ENCODE data around the gene BNC2. TPM values are rescaled to one million over a fixed set of nuclear protein-coding genes. Genes with fewer than 3 reads are reported as not detected.

BNC2 gene
- total RNA-seq, 1 experiment from 2014 or later = not detected

DNA sequence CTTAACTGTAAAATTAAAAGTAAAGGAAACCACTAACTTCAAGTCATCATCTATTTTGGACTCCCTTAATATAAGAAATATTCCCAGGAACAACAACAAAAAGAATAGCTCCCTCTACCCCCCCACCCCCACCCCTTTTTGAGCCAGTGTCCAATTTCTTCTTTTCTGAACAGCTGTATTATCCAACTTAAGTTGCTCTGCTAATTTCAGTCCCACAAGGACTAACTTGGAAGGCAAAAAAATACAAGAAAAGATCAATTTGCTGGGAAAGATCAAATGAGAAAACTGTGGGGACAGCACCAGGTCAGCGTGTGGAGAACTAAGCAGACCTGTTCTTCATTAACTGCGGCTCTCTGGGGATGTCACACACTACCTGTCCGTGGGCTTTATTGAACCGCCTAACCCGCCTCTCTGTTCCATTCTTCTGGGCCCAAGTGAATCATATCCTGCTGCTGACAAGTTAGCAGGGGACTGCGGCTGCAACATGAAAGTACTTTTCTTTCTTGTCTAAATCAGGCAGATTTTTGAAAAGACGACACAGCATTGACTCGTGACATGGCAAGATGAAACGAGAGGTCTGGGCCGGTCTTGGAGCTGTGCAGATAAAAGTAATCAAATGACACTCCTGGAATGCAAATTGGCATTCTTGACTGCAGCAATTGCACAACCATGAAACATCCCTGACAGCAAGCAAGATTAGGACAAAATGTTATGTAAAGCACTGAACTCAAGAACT is 2.7 kb downstream of the BNC2 start:
- CTCF ChIA-PET = interaction anchor here (0.5 kb wide), 1 partner anchor 39 kb away, joined by 8 read pairs; no protein-coding TSS in a partner anchor
- Mint-ChIP-seq H3K27ac (ENCODE audit: unreplicated experiment) (no peak overlapping the region), H3K4me1 (ENCODE audit: low read depth, unreplicated experiment) (no peaks in the 10 kb centered on the region), H3K9me3 (ENCODE audit: low read depth, unreplicated experiment) (no peaks in the 10 kb centered on the region), H3K36me3 (ENCODE audit: insufficient read depth, unreplicated experiment) (peaks cover 10% of the 10 kb centered on the region), H3K27me3 (ENCODE audit: unreplicated experiment) (peaks cover 13% of the 10 kb centered on the region), H3K4me3 (ENCODE audit: low read depth, unreplicated experiment) (no peak overlapping the region)
- DNase-seq = no peak
- no TSS peak for BruUV-seq (replicated peaks)
- TF ChIP-seq, protein P1, sequence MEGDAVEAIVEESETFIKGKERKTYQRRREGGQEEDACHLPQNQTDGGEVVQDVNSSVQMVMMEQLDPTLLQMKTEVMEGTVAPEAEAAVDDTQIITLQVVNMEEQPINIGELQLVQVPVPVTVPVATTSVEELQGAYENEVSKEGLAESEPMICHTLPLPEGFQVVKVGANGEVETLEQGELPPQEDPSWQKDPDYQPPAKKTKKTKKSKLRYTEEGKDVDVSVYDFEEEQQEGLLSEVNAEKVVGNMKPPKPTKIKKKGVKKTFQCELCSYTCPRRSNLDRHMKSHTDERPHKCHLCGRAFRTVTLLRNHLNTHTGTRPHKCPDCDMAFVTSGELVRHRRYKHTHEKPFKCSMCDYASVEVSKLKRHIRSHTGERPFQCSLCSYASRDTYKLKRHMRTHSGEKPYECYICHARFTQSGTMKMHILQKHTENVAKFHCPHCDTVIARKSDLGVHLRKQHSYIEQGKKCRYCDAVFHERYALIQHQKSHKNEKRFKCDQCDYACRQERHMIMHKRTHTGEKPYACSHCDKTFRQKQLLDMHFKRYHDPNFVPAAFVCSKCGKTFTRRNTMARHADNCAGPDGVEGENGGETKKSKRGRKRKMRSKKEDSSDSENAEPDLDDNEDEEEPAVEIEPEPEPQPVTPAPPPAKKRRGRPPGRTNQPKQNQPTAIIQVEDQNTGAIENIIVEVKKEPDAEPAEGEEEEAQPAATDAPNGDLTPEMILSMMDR (IDR thresholded peaks at IDR 0.05; ENCODE audit: unreplicated experiment) = no peak
- intact Hi-C loops (cut with micrococcal nuclease; ENCODE audit: unreplicated experiment) = no loop called here

DNA sequence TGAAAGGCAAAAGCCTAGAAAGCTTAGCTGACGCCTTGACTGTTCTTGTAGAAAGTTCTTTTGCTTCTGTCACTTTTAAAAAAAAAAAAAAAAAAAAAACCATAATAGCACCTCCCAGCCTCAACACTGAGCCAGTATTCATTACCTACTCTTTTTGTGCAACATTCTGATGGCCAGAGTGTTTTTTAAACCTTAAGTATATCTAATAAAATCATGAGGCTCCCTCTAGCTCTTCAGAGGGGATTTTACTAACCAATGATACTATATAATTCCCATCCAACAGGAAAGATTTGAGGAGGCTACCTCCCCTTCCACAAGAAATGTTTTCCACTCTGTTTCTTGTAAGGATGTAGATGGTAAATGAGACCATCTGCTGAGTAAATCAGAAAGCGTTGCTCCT is 3.9 kb downstream of the BNC2 start:
- no TSS peak for BruUV-seq (replicated peaks)
- no peaks in the 10 kb centered on the region for H3K4me1 Mint-ChIP-seq (ENCODE audit: low read depth, unreplicated experiment)
- no peak overlapping the region for H3K27ac Mint-ChIP-seq (ENCODE audit: unreplicated experiment)
- intact Hi-C loops (cut with micrococcal nuclease; ENCODE audit: unreplicated experiment) = no loop called here
- TF ChIP-seq, protein P1 (IDR thresholded peaks at IDR 0.05; ENCODE audit: unreplicated experiment) = no peak
- H3K36me3 Mint-ChIP-seq (ENCODE audit: insufficient read depth, unreplicated experiment) = peaks cover 9% of the 10 kb centered on the region
- no peak overlapping the region for H3K4me3 Mint-ChIP-seq (ENCODE audit: low read depth, unreplicated experiment)
- H3K9me3 Mint-ChIP-seq (ENCODE audit: low read depth, unreplicated experiment) = no peaks in the 10 kb centered on the region
- peaks cover 13% of the 10 kb centered on the region for H3K27me3 Mint-ChIP-seq (ENCODE audit: unreplicated experiment)
- no peak for DNase-seq
- CTCF ChIA-PET = interaction anchor here (0.6 to 0.7 kb wide), 3 partner anchors 48 to 623 kb away, joined by 3 to 6 read pairs (median 4); no protein-coding TSS in a partner anchor

DNA sequence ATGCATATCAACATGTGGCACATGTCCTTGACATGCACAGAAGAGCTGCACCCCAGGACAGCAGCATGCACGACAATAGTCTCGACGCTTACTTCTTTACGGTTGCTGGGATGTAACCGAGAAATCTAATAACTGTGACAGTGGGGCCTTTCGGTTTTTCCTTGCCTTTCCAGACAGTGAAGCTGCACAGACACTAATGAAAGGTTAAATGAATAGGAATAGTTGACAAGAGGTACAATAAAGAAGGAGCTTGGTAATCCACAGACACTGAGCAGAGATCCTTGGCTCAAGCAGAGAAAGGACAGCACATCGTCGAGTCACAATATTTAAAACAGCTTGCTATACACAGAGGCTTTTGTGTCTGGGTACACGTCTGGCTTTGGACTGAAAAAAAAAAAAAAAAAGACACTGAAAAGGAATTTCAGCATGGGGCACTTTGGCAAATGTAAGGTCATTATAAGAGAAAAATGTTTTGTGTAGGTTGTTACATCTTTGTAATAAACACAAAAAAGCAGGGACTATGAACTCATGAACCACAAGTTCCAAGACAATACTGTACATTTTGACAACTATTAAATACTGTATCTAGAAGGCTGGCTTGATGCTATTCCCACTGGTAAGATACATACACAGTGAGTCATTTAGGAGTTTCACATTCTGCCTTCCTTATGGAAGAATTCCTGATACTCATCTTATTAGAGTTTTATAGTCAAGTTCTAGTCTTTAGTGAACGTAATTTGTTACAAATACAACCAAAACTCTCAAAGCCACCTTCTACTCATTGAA is 5.6 kb downstream of the BNC2 start:
- no peak for DNase-seq
- Mint-ChIP-seq H3K4me1 (ENCODE audit: low read depth, unreplicated experiment) (no peaks in the 10 kb centered on the region), H3K4me3 (ENCODE audit: low read depth, unreplicated experiment) (no peak overlapping the region)

DNA sequence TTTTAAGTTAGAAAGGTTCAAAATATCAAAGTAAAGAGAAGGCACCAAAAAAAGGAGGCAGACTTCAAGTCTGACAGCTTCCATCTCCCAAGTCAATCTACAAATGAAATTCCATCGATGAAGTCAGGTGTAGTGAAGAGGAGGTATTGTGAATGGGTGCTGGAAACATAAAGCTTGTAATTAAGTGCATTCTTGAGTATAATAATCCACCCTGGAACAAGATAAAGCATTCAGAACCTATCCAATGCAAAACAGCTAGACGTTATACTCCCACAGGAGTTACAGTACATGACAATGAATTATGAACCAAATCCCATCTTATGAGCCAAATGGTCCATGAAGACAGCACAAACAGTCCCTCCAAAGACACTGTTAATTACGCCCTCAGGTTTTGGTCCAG is 22.3 kb downstream of the BNC2 start:
- BruUV-seq (replicated peaks) = no TSS peak
- DNase-seq = no peak
- H3K27ac Mint-ChIP-seq (ENCODE audit: unreplicated experiment) = no peak overlapping the region
- intact Hi-C loops (cut with micrococcal nuclease; ENCODE audit: unreplicated experiment) = no loop called here
- TF ChIP-seq, protein P1 (IDR thresholded peaks at IDR 0.05; ENCODE audit: unreplicated experiment) = no peak
- H3K4me1 Mint-ChIP-seq (ENCODE audit: low read depth, unreplicated experiment) = no peaks in the 10 kb centered on the region
- no peak overlapping the region for H3K4me3 Mint-ChIP-seq (ENCODE audit: low read depth, unreplicated experiment)
- CTCF ChIA-PET = interaction anchor here (0.7 kb wide), 1 partner anchor 9 kb away, joined by 3 read pairs; no protein-coding TSS in a partner anchor
- no peaks in the 10 kb centered on the region for H3K36me3 Mint-ChIP-seq (ENCODE audit: insufficient read depth, unreplicated experiment)
- no peaks in the 10 kb centered on the region for H3K9me3 Mint-ChIP-seq (ENCODE audit: low read depth, unreplicated experiment)
- no peaks in the 10 kb centered on the region for H3K27me3 Mint-ChIP-seq (ENCODE audit: unreplicated experiment)

More for the DNA sequence above, 5.6 kb downstream of the BNC2 start:
- CTCF ChIA-PET = interaction anchor here (0.7 kb wide), 1 partner anchor 10 kb away, joined by 3 read pairs; no protein-coding TSS in a partner anchor
- Mint-ChIP-seq H3K27me3 (ENCODE audit: unreplicated experiment) (peaks cover 13% of the 10 kb centered on the region), H3K36me3 (ENCODE audit: insufficient read depth, unreplicated experiment) (no peaks in the 10 kb centered on the region), H3K27ac (ENCODE audit: unreplicated experiment) (no peak overlapping the region), H3K9me3 (ENCODE audit: low read depth, unreplicated experiment) (no peaks in the 10 kb centered on the region)
- BruUV-seq (replicated peaks) = no TSS peak
- TF ChIP-seq, protein P1 (IDR thresholded peaks at IDR 0.05; ENCODE audit: unreplicated experiment) = no peak
- intact Hi-C loops (cut with micrococcal nuclease; ENCODE audit: unreplicated experiment) = no loop called here

Data from Calu3 (cell line).